Fibroblast of lung (primary cell): ENCODE results near the gene KLHL33.
"Not testable (repeated sequence)": the region's sequence is repeated elsewhere in the genome, so short reads cannot be mapped to it uniquely, and the experiment has no call there.

Source experiments
- CTCF ChIP-seq, 2 donors: IDR thresholded peaks in 1 of 2; conservative IDR thresholded peaks in 1 of 2; 1 replicate in 1 of 2; 2 replicates in 1 of 2; pipeline ENCODE4 v1.5.1; 2011 to 2012; ENCODE audit warnings: low read length in 2 of 2, control low read depth in 1 of 2, inconsistent platforms in 1 of 2, low read depth in 1 of 2, mild to moderate bottlenecking in 1 of 2
- EZH2 ChIP-seq: IDR thresholded peaks from 2 replicates; pipeline ENCODE4 v1.5.1; 2012; ENCODE audit warnings: low read length, control low read depth, mild to moderate bottlenecking; ENCODE audit errors: missing control alignments

DNA sequence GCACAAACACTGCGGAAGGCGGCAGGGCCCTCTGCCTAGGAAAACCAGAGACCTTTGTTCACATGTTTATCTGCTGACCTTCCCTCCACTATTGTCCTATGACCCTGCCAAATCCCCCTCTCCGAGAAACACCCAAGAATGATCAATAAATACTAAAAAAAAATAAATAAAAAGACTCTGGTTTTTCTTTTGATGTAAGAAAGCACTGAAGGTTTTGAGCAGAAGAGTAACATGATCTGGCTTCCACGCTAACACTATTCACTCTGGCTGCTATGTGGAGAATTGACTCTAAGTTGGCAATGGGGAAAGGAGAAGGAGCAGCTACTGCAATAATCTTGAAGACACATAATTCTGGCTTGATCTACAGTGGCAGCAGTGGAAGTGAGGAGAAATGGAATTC is 7.7 kb upstream of the KLHL33 start:
- not testable (repeated sequence) for TF ChIP-seq CTCF (conservative IDR thresholded peaks at IDR 0.05 in 1 of 2, IDR thresholded peaks at IDR 0.05 in 1 of 2; ENCODE audit: low read depth in 1 of 2, low read length in 2 of 2); EZH2
